Measurements from ENCODE around the gene NTSR1.

DNA sequence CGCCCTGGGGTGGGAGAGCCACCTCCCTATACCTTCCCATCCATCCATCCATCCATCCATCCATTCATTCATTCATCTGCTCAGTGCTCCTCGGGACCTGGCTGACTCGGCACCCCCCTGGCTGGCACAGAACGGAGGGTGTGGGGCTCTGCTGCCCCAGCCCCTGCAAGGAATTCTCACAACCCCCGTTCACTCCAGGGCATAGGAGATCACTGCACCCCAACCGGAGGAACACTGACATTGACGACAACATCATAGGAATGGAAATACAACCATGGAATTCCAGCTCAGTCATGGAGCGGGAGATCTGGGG lies 59.6 kb downstream of the NTSR1 start:
- TF ChIP-seq, protein P1, sequence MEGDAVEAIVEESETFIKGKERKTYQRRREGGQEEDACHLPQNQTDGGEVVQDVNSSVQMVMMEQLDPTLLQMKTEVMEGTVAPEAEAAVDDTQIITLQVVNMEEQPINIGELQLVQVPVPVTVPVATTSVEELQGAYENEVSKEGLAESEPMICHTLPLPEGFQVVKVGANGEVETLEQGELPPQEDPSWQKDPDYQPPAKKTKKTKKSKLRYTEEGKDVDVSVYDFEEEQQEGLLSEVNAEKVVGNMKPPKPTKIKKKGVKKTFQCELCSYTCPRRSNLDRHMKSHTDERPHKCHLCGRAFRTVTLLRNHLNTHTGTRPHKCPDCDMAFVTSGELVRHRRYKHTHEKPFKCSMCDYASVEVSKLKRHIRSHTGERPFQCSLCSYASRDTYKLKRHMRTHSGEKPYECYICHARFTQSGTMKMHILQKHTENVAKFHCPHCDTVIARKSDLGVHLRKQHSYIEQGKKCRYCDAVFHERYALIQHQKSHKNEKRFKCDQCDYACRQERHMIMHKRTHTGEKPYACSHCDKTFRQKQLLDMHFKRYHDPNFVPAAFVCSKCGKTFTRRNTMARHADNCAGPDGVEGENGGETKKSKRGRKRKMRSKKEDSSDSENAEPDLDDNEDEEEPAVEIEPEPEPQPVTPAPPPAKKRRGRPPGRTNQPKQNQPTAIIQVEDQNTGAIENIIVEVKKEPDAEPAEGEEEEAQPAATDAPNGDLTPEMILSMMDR (IDR thresholded peaks at IDR 0.05) = no peak
- no peak for TF ChIP-seq EZH2 (IDR thresholded peaks at IDR 0.05)

Data from neural progenitor cell (in vitro differentiated cells).